Neural cell (in vitro differentiated cells): Measurements from ENCODE around the gene LY6G5B. TPM values are rescaled to one million over a fixed set of nuclear protein-coding genes. Genes with fewer than 3 reads are reported as not detected.

Experiments
- H2AFZ ChIP-seq: fragments of 200-600, 300-800 bp; sonication (generic), shearing (Covaris generic); 2 replicates; pipeline ENCODE4 v1.6.0; 2014; ENCODE audit warnings: low read depth, mild to moderate bottlenecking, antibody characterized with exemption, low read length, moderate library complexity
- H3F3A ChIP-seq: fragments of 200-600 bp; shearing (Covaris generic); 2 replicates; pipeline ENCODE4 v1.6.1; 2016; ENCODE audit warnings: mild to moderate bottlenecking, moderate library complexity, mixed read lengths, antibody characterized with exemption, low read length; ENCODE audit not compliant: insufficient read depth, poor library complexity, severe bottlenecking
- H3K27ac ChIP-seq: fragments of 200-600, 300-800 bp; sonication (generic), shearing (Covaris generic); 2 replicates; pipeline ENCODE4 v1.5.1; 2014; ENCODE audit warnings: mild to moderate bottlenecking, low read length, moderate library complexity
- H3K27me3 ChIP-seq: fragments of 300-800, 200-600 bp; sonication (generic), shearing (Covaris generic); 2 replicates; pipeline ENCODE4 v1.6.0; 2014; ENCODE audit warnings: mild to moderate bottlenecking, low read depth, low read length, moderate library complexity; ENCODE audit not compliant: insufficient read depth
- H3K36me3 ChIP-seq: fragments of 300-800, 200-600 bp; sonication (generic), shearing (Covaris generic); 2 replicates; pipeline ENCODE4 v1.5.1; 2014; ENCODE audit warnings: mild to moderate bottlenecking, antibody characterized with exemption, low read length, moderate library complexity; ENCODE audit not compliant: insufficient read depth
- H3K4me2 ChIP-seq: fragments of 300-800, 200-600 bp; sonication (generic), shearing (Covaris generic); 2 replicates; pipeline ENCODE4 v1.6.0; 2014; ENCODE audit warnings: mild to moderate bottlenecking, low read length
- H3K4me3 ChIP-seq: fragments of 300-800, 200-600 bp; sonication (generic), shearing (Covaris generic); 2 replicates; pipeline ENCODE4 v1.5.1; 2014; ENCODE audit warnings: mild to moderate bottlenecking, low read length, moderate library complexity
- H3K79me2 ChIP-seq: fragments of 200-600 bp; shearing (Covaris generic); replicated peaks from 2 replicates; pipeline ENCODE4 v1.6.0; 2014; ENCODE audit warnings: mild to moderate bottlenecking, low read length, moderate library complexity; ENCODE audit not compliant: insufficient read depth
- H3K9ac ChIP-seq: fragments of 300-800, 200-600 bp; sonication (generic), shearing (Covaris generic); 2 replicates; pipeline ENCODE4 v1.6.1; 2016; ENCODE audit warnings: mild to moderate bottlenecking, low read length, mixed read lengths
- H3K9me2 ChIP-seq: fragments of 200-600 bp; shearing (Covaris generic); 2 replicates; pipeline ENCODE4 v1.6.1; 2016; ENCODE audit warnings: mild to moderate bottlenecking, low read length, mixed read lengths; ENCODE audit not compliant: insufficient read depth
- H3K9me3 ChIP-seq: fragments of 200-600, 300-800 bp; sonication (generic), shearing (Covaris generic); 2 replicates; pipeline ENCODE4 v1.6.1; 2016; ENCODE audit warnings: mild to moderate bottlenecking, mixed run types, low read length, moderate library complexity, mixed read lengths
- H4K20me1 ChIP-seq: fragments of 200-600 bp; shearing (Covaris generic); 2 replicates; pipeline ENCODE4 v1.6.1; 2016; ENCODE audit warnings: mild to moderate bottlenecking, mixed run types; ENCODE audit not compliant: insufficient read depth
- CTCF ChIP-seq: fragments of 450-650 bp; IDR thresholded peaks from 2 replicates; pipeline ENCODE4 v1.5.1; 2014; ENCODE audit warnings: antibody characterized with exemption, mild to moderate bottlenecking, moderate library complexity; ENCODE audit not compliant: poor library complexity, severe bottlenecking
- EP300 ChIP-seq: fragments of 450-650 bp; conservative IDR thresholded peaks from 2 replicates; pipeline ENCODE4 v1.6.1; 2014; ENCODE audit warnings: antibody characterized with exemption, mild to moderate bottlenecking, moderate library complexity; ENCODE audit not compliant: poor library complexity, severe bottlenecking
- EZH2 ChIP-seq: fragments of 200-600, 300-800 bp; shearing (Covaris generic), sonication (generic); IDR thresholded peaks from 2 replicates; pipeline ENCODE4 v1.6.1; 2014; ENCODE audit warnings: antibody characterized with exemption, low read length, borderline replicate concordance, mild to moderate bottlenecking; ENCODE audit not compliant: insufficient read depth, poor library complexity, severe bottlenecking
- MXI1 ChIP-seq: fragments of 450-650 bp; conservative IDR thresholded peaks from 2 replicates; pipeline ENCODE4 v1.6.1; 2014; ENCODE audit warnings: antibody characterized with exemption, mild to moderate bottlenecking; ENCODE audit not compliant: poor library complexity, severe bottlenecking
- POLR2AphosphoS5 ChIP-seq: IDR thresholded peaks from 2 replicates; pipeline ENCODE4 v1.6.1; 2012
- RAD21 ChIP-seq: fragments of 450-650 bp; conservative IDR thresholded peaks from 2 replicates; pipeline ENCODE4 v1.6.1; 2014; ENCODE audit warnings: antibody characterized with exemption, mild to moderate bottlenecking, moderate library complexity
- REST ChIP-seq: IDR thresholded peaks from 2 replicates; pipeline ENCODE4 v1.6.1; 2012; ENCODE audit warnings: borderline replicate concordance
- SMC3 ChIP-seq: fragments of 450-650 bp; conservative IDR thresholded peaks from 2 replicates; pipeline ENCODE4 v1.6.1; 2014; ENCODE audit warnings: antibody characterized with exemption, mild to moderate bottlenecking, moderate library complexity; ENCODE audit not compliant: poor library complexity
- TAF1 ChIP-seq: IDR thresholded peaks from 2 replicates; pipeline ENCODE4 v1.6.1; 2012; ENCODE audit warnings: low read depth
- polyA plus RNA-seq: library from polyadenylated mRNA; depleted of rRNA; stranded (reverse); fragments of >200 nt; gene quantifications from 2 replicates; pipeline ENCODE4 v1.2.3, GENCODE V29; 2014

The LY6G5B gene
- polyA plus RNA-seq, 1 donor from 2014 or later = 4.0 TPM

- H4K20me1 ChIP-seq = no peaks in the 10 kb centered on the region
These were observed 38.6 kb upstream of the LY6G5B start for GRCh38 chr6:31631209-31631608.

GRCh38 chr6:31631681-31632278, 38.0 kb upstream of the LY6G5B start:
- H3K9ac ChIP-seq = no peak overlapping the region
- TF ChIP-seq POLR2AphosphoS5 = no peak
- TF ChIP-seq REST = no peak
- no peak for TF ChIP-seq SMC3
- TF ChIP-seq MXI1 = no peak
- no peak for TF ChIP-seq EP300
- TF ChIP-seq TAF1 = no peak
- no peak for TF ChIP-seq RAD21

More at GRCh38 chr6:31631209-31631608, 38.6 kb upstream of the LY6G5B start:
- Histone ChIP-seq H3K4me3 (no peak overlapping the region), H3K9me2 (no peaks in the 10 kb centered on the region), H3K9ac (no peak overlapping the region), H3K79me2 (peaks cover 9% of the 10 kb centered on the region), H2AFZ (no peak overlapping the region), H3K27ac (no peak overlapping the region), H3K9me3 (no peaks in the 10 kb centered on the region), H3F3A (no peaks in the 10 kb centered on the region), H3K36me3 (no peaks in the 10 kb centered on the region), H3K4me2 (no peak overlapping the region), H3K27me3 (no peaks in the 10 kb centered on the region)
- TF ChIP-seq REST = no peak
- TF ChIP-seq MXI1 = no peak
- TF ChIP-seq RAD21 = no peak
- TF ChIP-seq POLR2AphosphoS5 = no peak
- no peak for TF ChIP-seq SMC3
- TF ChIP-seq EZH2 = no peak
- TF ChIP-seq CTCF = no peak
- no peak for TF ChIP-seq TAF1
- no peak for TF ChIP-seq EP300

More at GRCh38 chr6:31631681-31632278, 38.0 kb upstream of the LY6G5B start:
- no peaks in the 10 kb centered on the region for H3K9me3 ChIP-seq
- H4K20me1 ChIP-seq = no peaks in the 10 kb centered on the region
- no peaks in the 10 kb centered on the region for H3K9me2 ChIP-seq
- peaks cover 5% of the 10 kb centered on the region for H3K79me2 ChIP-seq
- H3K36me3 ChIP-seq = no peaks in the 10 kb centered on the region
- H3F3A ChIP-seq = no peaks in the 10 kb centered on the region
- no peak overlapping the region for H3K4me3 ChIP-seq
- no peaks in the 10 kb centered on the region for H3K27me3 ChIP-seq
- no peak overlapping the region for H2AFZ ChIP-seq
- H3K4me2 ChIP-seq = no peak overlapping the region
- H3K27ac ChIP-seq = no peak overlapping the region
